OCI-M2 (cell line): ENCODE measurements around the gene SIDT1.

Experiments used
- DNase-seq: peaks from one replicate; lab custom pipeline; 2025; ENCODE audit not compliant: unreplicated experiment; lab: John Stamatoyannopoulos, UW

SIDT1 gene

GRCh38 chr3:113590983-113591382, 58.6 kb downstream of the SIDT1 start:
- no peak for DNase-seq

- no peak for DNase-seq
Observed at GRCh38 chr3:113594066-113594465, 61.7 kb downstream of the SIDT1 start.

DNA sequence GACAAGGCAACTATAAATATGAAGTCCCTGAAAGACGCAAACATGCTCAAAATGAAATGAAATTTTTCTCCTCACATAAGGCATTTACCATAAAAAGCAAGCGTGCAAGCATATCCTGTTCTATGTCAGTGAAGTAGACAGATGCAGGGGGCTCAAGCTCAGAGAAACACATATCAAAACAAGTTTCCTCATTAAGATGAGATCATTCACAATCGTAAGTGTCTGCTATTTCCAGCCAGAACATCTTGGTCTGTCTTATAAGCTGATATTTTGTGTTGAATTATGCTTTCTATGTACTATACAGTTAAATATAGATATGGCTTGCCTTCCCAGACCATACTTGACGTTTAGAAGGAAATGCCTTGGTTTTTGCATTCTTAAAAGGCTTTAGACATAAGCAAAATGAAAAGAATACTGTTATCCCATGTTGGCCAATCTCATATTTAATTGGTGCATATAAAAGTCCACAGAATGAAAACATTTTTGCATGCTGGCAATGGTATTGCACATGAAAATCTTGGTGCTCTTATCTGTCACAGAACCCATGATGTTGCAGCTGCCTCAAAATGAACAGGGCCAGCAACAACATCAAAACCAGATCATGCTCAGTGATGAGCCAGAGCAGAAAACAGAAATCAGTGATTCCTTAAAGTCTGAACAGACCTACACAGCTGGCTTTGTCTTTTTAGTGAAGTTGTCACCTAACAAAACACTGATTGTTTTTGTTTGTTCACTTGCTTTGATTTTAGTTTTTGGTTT, 65.4 kb downstream of the SIDT1 start:
- DNase-seq: no peak

GRCh38 chr3:113600418-113601182, 68.2 kb downstream of the SIDT1 start:
- DNase-seq: no peak

DNA sequence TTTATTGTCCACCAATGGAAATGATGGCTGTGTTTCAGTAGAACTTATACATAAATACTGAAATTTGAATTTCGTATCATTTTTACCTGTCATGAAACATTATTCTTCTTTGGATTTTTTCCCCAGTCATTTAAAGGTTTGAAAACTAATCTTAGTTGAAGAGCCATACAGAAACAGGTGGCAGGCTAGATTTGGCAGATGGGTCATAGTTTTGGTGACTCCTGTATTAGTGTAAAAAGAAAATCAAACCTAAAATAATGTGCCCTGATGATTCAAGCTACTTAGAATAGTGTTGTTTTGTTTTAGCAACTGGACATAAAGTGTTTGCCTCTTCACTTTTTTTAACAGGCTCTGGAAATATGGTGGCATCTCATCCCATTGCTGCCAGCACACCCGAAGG, 68.9 kb downstream of the SIDT1 start:
- no peak for DNase-seq

DNA sequence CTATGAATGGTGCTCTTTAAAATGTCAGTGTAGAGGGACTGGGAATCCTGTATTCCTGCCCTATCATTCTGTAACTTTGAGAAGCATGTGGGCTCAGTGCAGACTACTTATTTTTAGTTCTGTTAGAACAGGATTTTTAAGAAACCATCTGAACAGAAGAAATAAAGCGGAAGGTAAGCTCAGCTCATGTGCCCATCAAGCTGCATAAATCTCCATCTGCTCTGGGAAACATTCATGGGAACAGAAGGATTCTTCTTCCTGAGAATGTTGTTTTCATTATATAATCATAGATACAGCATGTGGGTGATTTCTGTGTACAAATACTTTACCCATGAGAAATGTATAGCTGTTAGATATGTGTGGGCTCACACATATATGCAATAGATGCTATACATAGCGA, 69.9 kb downstream of the SIDT1 start:
- DNase-seq: no peak

DNA sequence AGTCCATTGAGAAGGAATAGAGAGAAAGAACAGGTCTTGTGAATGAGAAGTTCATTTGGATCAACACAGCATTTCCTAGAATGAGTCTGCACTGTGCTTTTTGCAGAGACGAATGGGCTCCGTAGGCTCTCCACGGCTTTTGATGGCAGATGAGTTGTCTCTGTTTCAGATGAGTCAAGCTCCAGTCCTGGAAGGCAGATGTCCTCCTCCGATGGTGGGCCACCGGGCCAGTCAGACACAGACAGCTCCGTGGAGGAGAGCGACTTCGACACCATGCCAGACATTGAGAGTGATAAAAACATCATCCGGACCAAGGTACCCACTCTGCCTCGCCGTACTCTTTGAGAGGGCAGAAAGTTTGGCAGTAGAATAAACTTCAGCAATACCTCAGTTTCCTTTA, 70.5 kb downstream of the SIDT1 start:
- DNase-seq: no peak

DNA sequence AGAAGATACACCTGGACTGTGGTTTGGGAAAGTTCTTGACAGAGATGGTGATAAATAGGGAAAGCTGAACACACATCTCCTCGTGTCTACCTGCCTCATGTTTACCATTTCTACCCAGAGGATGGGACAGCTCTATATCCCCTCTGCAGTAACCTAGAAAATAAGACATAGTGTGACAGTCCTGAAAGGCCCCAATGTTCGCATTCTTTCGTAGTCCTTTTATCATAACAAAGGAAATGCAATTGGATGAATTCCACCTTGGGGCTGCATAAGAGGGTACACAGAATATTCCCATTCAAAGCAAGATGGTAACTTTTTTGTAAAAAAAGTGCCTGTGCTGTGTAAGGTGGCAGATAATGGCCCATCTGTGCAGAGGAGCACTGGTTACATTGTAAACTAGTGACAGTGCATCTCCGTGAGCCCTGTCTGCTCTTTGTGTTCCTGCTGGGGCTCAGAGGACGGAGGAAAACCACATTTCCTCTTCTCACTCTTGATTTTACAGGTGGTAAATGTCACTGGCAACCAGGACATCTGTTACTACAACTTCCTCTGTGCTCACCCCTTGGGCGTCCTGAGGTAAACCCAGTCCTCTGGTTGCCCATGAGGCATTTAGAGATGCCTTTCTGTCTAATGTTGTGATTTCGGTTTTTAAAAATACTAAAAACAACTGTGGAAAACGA, 74.3 kb downstream of the SIDT1 start:
- DNase-seq: no peak

GRCh38 chr3:113607219-113607596, 74.9 kb downstream of the SIDT1 start:
- no peak for DNase-seq

DNA sequence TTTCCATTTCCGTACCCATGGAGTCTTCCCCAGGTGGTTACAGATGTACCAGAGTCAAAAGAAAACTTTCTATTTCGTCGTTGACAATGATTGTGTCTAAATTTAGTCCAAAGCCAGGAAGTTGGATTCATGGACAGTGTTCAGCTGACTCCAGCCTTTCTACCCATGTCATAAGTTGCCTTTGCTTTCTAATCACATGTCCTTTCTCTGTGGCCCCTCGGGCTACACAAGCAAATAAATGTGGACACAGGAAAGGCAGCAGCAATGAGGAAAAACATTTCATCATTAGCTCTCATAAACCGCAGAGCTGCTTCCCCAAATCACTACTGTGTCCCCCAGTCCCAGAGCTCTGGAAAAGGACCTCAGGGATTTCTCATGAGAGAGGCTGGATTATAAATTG, 82.0 kb downstream of the SIDT1 start:
- DNase-seq: no peak

DNA sequence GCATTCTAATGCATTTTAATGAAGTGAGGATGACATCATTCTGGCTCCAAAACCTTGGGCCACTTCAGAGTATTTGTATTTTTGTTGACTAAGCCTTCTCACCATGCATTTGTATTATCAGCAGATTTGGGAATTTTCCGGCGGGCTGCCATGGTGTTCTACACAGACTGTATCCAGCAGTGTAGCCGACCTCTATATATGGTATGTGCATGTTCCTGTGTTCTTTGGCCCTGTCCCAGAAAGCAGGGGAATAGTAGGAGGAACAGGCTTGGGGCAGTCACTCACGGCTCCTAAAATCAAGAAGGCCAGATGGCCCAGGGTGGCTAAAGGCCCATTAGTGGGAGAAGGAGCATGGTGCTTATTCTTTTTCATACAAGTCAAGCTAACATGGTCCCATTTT, 83.6 kb downstream of the SIDT1 start:
- no peak for DNase-seq

DNA sequence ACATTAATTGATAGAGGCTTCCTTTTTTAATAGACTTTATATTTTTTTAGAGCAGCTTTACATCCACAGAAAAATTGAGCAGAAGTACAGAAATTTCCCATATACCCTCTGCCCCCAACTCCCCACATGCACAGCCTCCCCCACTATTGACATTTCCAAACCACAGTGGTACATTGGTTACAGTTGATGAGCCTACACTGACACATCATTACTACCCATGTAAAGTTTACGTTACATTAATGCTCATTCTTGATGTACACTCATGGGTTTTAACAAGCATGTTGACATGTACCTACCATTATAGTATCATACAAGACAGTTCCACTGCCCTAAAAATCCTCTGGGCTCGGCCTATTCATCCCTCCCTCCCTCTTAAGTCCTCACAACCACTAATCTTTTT, 85.4 kb downstream of the SIDT1 start:
- DNase-seq: no peak

GRCh38 chr3:113620091-113620490, 87.7 kb downstream of the SIDT1 start:
- DNase-seq: no peak

DNA sequence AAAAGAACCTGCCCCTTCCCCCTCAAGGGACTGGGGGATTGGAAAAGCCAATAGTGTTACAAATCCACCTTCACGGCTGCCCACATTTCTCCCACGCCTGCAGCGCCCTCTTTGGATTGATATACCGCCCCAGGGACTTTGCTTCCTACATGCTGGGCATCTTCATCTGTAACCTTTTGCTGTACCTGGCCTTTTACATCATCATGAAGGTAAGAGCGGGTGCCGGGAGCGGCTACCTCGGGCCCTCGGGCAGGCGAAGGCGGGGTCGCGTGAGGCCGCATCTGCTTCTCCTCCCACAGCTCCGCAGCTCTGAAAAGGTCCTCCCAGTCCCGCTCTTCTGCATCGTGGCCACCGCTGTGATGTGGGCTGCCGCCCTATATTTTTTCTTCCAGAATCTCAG, 91.0 kb downstream of the SIDT1 start:
- no peak for DNase-seq

DNA sequence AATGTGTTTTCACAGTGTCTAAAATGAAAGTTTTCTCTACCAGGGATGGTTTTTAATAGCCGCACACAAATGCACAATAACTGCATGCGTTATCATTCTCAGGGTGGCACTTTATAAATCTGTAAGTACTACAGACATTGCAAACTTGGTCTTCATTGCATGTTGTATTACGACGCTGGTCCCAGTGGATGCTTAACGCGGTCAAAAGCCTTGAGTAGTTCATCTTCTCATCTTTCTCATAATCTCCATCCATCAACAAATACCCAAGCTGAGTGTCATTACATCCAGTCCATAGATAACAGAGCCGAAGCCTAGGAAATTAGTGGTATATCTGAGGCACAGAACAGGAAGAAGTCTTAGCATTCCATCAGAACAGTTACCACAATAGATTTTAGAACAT, 91.5 kb downstream of the SIDT1 start:
- no peak for DNase-seq

- DNase-seq: no peak
Observed at GRCh38 chr3:113625834-113626233, 93.5 kb downstream of the SIDT1 start.

DNA sequence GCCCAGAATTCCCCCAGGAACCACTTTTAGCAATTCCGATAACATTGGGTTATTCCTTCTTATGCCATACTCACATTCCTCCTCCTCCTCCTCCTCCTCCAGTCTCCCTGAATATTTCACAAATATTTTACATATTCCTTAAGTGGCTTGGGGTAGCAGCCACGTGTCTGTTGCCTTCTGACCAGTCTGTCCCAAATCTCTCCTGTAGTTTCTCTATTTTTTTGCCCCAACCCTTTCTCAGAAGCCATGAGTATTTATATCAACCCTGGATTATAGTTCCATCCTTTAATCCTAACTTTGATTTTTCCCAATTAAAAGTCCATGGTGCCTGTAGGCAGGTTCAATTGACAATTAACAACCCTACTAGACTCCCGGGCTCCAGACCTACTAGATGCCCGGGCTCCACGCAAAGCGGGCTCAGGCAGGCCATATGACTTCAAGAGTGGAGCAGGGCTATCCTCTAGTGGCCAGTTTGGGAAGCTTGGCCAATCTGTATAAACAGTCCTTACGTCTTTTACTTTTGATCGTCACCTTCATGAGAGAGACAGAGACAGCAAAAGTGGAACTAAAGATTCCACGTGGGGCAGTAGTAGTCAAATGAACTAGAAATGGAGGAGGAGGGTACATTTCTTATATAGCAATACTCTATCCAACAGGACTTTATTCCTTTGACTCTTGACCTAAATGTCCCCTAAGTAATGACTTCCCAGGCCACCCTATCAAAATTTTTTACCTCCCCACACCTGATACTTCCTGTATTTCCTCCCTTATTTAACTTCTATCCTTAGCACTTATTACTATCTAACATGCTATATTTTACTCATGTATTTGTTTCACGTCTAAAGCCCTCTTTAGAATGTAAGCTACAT, 94.4 kb downstream of the SIDT1 start:
- peak; percentile 28 for DNase-seq

DNA sequence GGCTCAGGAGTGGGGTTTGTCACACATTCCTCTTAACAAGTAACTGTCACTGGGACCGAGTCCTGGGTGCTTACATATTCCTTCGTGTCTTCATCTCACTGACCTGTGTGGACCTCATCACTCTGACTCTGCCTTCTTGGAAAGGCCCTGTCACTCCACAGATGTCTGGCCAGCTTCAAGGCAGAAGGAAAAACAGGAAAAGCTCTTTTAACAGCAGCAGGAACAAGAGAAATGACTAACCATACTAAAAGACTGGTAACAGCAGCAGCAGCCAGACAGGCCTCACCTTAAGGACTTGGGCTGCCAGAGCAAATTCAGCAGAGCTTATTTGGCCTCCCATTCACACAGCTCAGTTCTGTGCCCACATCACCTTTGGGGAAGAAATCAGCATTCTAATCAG, 96.0 kb downstream of the SIDT1 start:
- DNase-seq: no peak

DNA sequence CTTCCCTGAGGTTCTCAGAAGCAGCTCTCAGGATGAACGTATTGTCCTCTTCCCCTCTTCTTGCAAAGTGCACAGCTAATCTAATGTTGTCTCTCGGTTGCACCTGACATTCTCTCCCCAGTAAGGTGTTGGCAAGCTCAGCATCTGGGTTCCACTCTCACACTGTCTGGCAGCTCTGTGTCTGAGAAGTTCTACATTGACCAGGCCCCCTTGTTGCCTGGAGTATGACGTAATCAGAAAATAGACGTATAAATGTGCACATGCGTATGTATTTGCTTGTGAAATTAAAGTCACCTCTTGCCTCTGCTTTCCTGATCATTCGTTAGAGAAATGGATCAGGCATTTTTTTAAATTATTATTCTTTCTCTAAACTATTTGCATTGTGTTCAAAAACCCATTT, 96.4 kb downstream of the SIDT1 start:
- DNase-seq: no peak

DNA sequence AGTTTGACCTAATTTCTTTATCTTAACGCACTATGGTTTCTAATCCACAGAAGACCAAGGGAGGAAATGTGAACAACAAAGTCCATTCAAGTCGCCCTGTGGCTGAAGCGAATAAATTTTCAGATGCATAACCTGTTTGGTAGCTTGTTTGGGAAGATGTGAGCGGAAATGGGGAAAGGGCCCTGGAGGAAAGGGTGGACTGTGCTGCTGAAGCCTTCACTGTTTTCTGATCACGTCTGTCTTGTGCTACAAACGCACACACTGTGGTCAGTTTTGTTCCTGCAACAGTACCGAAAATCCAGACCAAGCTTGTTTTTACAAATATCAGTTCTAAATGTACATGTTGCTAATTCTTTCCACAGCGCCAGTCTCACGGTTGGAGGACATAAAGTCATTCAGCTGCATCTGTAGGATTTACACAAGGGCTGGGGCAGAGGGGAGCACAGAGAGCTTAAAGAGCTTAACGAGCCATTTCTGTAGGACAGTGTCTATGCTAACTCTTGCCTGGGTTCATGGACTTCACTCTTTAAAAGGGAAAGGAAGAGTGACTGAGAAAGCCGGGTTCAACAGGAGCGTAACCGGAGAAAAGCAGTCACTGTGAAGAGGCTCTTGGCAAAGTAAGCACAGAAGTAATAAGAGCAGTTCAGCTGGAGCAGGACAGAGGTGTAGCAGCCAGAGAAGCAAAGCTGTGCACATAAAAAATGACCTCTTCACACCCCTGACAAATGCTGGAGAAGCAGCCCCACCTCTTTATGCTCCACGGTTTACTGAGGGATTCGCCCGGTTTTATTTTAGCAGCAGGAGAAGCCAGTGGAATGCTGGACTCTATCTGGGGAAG, 97.4 kb downstream of the SIDT1 start:
- DNase-seq: no peak
